GM23338 (cell line): Measurements from ENCODE around the gene ANKRD6. TPM values are rescaled to one million over a fixed set of nuclear protein-coding genes. Genes with fewer than 3 reads are reported as not detected.

Experiments used
- ATAC-seq: fragments of 200-7000 bp; cut with Tn5 transposase; 3 replicates; pipeline ENCODE4 v1.9.1; 2020
- DNase-seq: peaks from one replicate; pipeline ENCODE4 v3.0.0-alpha.2; 2015; ENCODE audit warnings: low spot score
- H2AFZ ChIP-seq: fragments of 200-600 bp; sonication (generic); 2 replicates; pipeline ENCODE4 v1.8.0; 2016; ENCODE audit warnings: antibody characterized with exemption, mild to moderate bottlenecking, moderate library complexity
- H3F3A ChIP-seq: fragments of 200-600 bp; sonication (generic); replicated peaks from 2 replicates; pipeline ENCODE4 v1.8.0; 2017; ENCODE audit warnings: antibody characterized with exemption, mixed run types, low read depth
- H3K27ac ChIP-seq: fragments of 200-600 bp; sonication (generic); 2 replicates; pipeline ENCODE4 v1.6.1; 2016; ENCODE audit warnings: low read depth
- H3K27me3 ChIP-seq: fragments of 200-600 bp; sonication (generic); 2 replicates; pipeline ENCODE4 v1.8.0; 2016; ENCODE audit warnings: mild to moderate bottlenecking, mixed run types, moderate library complexity; ENCODE audit not compliant: insufficient read depth
- H3K36me3 ChIP-seq: fragments of 200-600 bp; sonication (generic); 2 replicates; pipeline ENCODE4 v1.8.0; 2016; ENCODE audit warnings: mild to moderate bottlenecking; ENCODE audit not compliant: insufficient read depth
- H3K4me1 ChIP-seq: fragments of 200-600 bp; sonication (generic); 2 replicates; pipeline ENCODE4 v1.8.0; 2016; ENCODE audit warnings: mild to moderate bottlenecking, moderate library complexity; ENCODE audit not compliant: insufficient read depth
- H3K4me2 ChIP-seq: fragments of 200-600 bp; sonication (generic); 2 replicates; pipeline ENCODE4 v1.7.1; 2017; ENCODE audit warnings: mixed run types
- H3K4me3 ChIP-seq: fragments of 200-600 bp; sonication (generic); 2 replicates; pipeline ENCODE4 v1.6.1; 2016; ENCODE audit warnings: mixed run types
- H3K79me2 ChIP-seq: fragments of 200-600 bp; sonication (generic); replicated peaks from 2 replicates; pipeline ENCODE4 v1.8.0; 2017; ENCODE audit warnings: mild to moderate bottlenecking; ENCODE audit not compliant: insufficient read depth
- H3K9me2 ChIP-seq: fragments of 200-600 bp; sonication (generic); 2 replicates; pipeline ENCODE4 v1.8.0; 2017; ENCODE audit not compliant: insufficient read depth
- H4K20me1 ChIP-seq: fragments of 200-600 bp; sonication (generic); replicated peaks from 2 replicates; pipeline ENCODE4 v1.8.0; 2017; ENCODE audit warnings: mild to moderate bottlenecking; ENCODE audit not compliant: insufficient read depth
- H3K27ac Mint-ChIP-seq: 2 replicates; pipeline ENCODE4 v1.8.0; 2020; ENCODE audit warnings: inconsistent platforms, mild to moderate bottlenecking, moderate library complexity, mixed read lengths
- H3K27me3 Mint-ChIP-seq: 3 replicates; pipeline ENCODE4 v1.8.0; 2022; ENCODE audit warnings: low read depth, mild to moderate bottlenecking, moderate library complexity, mixed read lengths, inconsistent platforms; ENCODE audit not compliant: insufficient read depth, poor library complexity
- H3K36me3 Mint-ChIP-seq: 3 replicates; pipeline ENCODE4 v1.8.0; 2021; ENCODE audit warnings: low read depth, mild to moderate bottlenecking, inconsistent platforms, moderate library complexity, mixed read lengths
- H3K4me1 Mint-ChIP-seq: 3 replicates; pipeline ENCODE4 v1.8.0; 2020; ENCODE audit warnings: mild to moderate bottlenecking, inconsistent platforms, mixed read lengths
- H3K4me3 Mint-ChIP-seq: 3 replicates; pipeline ENCODE4 v1.8.0; 2021; ENCODE audit warnings: moderate library complexity, mild to moderate bottlenecking, inconsistent platforms, mixed read lengths
- H3K9me3 Mint-ChIP-seq: 3 replicates; pipeline ENCODE4 v1.8.0; 2020; ENCODE audit warnings: moderate library complexity, mild to moderate bottlenecking, inconsistent platforms, mixed read lengths
- CREB1 ChIP-seq: fragments of 250-450 bp; sonication (Bioruptor Pico); IDR thresholded peaks from 2 replicates; pipeline ENCODE4 v1.5.0; 2020; ENCODE audit warnings: low read depth, mild to moderate bottlenecking, moderate library complexity
- EZH2 ChIP-seq: fragments of 200-600 bp; sonication (generic); IDR thresholded peaks from one replicate; pipeline ENCODE4 v1.8.0; 2017; ENCODE audit warnings: antibody characterized with exemption, mild to moderate bottlenecking, low read depth; ENCODE audit not compliant: unreplicated experiment
- EZH2phosphoT487 ChIP-seq: fragments of 200-600 bp; sonication (generic); IDR thresholded peaks from one replicate; pipeline ENCODE4 v1.8.1; 2018; ENCODE audit warnings: antibody characterized with exemption; ENCODE audit not compliant: unreplicated experiment
- JUNB ChIP-seq: IDR thresholded peaks from one replicate; pipeline ENCODE4 v1.6.1; 2016; ENCODE audit warnings: antibody characterized with exemption; ENCODE audit not compliant: unreplicated experiment
- NANOG ChIP-seq: IDR thresholded peaks from 2 replicates; pipeline ENCODE4 v1.6.1; 2016; ENCODE audit warnings: antibody characterized with exemption, borderline replicate concordance
- POLR2AphosphoS5 ChIP-seq: IDR thresholded peaks from 2 replicates; pipeline ENCODE4 v1.6.1; 2016; ENCODE audit warnings: antibody characterized with exemption, low read depth
- REST ChIP-seq: IDR thresholded peaks from one replicate; pipeline ENCODE4 v1.6.1; 2018; ENCODE audit warnings: antibody characterized with exemption; ENCODE audit not compliant: unreplicated experiment
- ZNF114 ChIP-seq: fragments of 250-450 bp; sonication (Bioruptor Pico); IDR thresholded peaks from 2 replicates; pipeline ENCODE4 v1.5.0; 2020; ENCODE audit warnings: mild to moderate bottlenecking, moderate library complexity
- ZNF331 ChIP-seq: fragments of 250-450 bp; sonication (Bioruptor Pico); IDR thresholded peaks from 2 replicates; pipeline ENCODE4 v1.5.0; 2020; ENCODE audit warnings: low read depth, mild to moderate bottlenecking, moderate library complexity
- ZNF462 ChIP-seq: fragments of 250-450 bp; sonication (Bioruptor Pico); IDR thresholded peaks from 2 replicates; pipeline ENCODE4 v1.5.0; 2020; ENCODE audit warnings: mild to moderate bottlenecking, moderate library complexity
- polyA plus RNA-seq: library from polyadenylated mRNA; unstranded; fragments of >200 nt; fragmentation: Nextera tagmentation; extraction: Ambion mirVana; gene quantifications from 2 replicates; pipeline ENCODE4 v1.2.1, GENCODE V29; 2016
- total RNA-seq: library from RNA; depleted of rRNA; stranded (reverse); fragments of >200 nt; shearing (Covaris generic); gene quantifications from 2 replicates; pipeline ENCODE4 v1.2.3, GENCODE V29; 2014
- TF ChIP-seq, protein P1 (sequence below), 2 experiments: fragments of 200-600 bp in 1 of 2; sonication (generic) in 1 of 2; conservative IDR thresholded peaks; 2 replicates each; pipeline versions ENCODE4 v1.5.1 to v1.6.1; 2016 to 2017; ENCODE audit warnings: antibody characterized with exemption in 2 of 2, low read depth in 2 of 2, mild to moderate bottlenecking in 2 of 2, moderate library complexity in 1 of 2
- TF ChIP-seq, protein P2 (sequence below): IDR thresholded peaks from 2 replicates; pipeline ENCODE4 v1.6.1; 2016; ENCODE audit warnings: antibody characterized with exemption

Gene ANKRD6
- total and polyA plus RNA-seq, 2 experiments from 2014 or later = 3.2 to 9.2 TPM

DNA sequence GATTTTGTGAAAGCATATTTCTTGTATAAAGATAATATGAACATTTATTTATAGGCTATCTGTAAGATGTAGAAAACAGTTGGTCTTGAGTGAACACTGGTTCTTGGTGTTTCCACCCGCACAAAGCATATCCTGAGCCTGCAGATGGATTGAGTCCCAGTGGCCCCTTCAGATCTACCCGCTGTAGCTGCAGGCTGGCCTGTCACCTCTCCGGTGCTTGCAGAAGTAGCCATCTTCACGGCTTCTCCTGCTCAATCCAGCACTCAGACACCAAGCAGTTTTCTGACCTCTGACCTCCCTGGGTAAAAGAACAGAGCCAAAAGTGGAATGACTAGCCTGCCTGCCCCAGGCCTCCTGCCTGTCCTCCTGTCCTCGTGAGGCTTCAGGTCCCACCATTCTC lies 182.9 kb downstream of the ANKRD6 start:
- no peak overlapping the region for H3K27ac ChIP-seq
- Mint-ChIP-seq H3K9me3 (no peaks in the 10 kb centered on the region), H3K36me3 (no peaks in the 10 kb centered on the region), H3K27ac (no peak overlapping the region), H3K27me3 (peaks cover 2% of the 10 kb centered on the region), H3K4me3 (no peak overlapping the region), H3K4me1 (peaks cover 7% of the 10 kb centered on the region; the same call in 2 of the 3 replicates)
- H2AFZ ChIP-seq = no peak overlapping the region
- H3K4me3 ChIP-seq = no peak overlapping the region
- H3F3A ChIP-seq = no peaks in the 10 kb centered on the region
- TF ChIP-seq EZH2phosphoT487 (no peak), POLR2AphosphoS5 (no peak), EZH2 (no peak), ZNF114 (CRISPR knock-in tag) (no peak), CREB1 (CRISPR knock-in tag) (no peak), ZNF462 (CRISPR knock-in tag) (no peak), ZNF331 (CRISPR knock-in tag) (no peak), REST (no peak), JUNB (no peak), NANOG (no peak)
- TF ChIP-seq, protein P1, sequence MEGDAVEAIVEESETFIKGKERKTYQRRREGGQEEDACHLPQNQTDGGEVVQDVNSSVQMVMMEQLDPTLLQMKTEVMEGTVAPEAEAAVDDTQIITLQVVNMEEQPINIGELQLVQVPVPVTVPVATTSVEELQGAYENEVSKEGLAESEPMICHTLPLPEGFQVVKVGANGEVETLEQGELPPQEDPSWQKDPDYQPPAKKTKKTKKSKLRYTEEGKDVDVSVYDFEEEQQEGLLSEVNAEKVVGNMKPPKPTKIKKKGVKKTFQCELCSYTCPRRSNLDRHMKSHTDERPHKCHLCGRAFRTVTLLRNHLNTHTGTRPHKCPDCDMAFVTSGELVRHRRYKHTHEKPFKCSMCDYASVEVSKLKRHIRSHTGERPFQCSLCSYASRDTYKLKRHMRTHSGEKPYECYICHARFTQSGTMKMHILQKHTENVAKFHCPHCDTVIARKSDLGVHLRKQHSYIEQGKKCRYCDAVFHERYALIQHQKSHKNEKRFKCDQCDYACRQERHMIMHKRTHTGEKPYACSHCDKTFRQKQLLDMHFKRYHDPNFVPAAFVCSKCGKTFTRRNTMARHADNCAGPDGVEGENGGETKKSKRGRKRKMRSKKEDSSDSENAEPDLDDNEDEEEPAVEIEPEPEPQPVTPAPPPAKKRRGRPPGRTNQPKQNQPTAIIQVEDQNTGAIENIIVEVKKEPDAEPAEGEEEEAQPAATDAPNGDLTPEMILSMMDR (conservative IDR thresholded peaks at IDR 0.05; ENCODE audit: low read depth in 2 of 2) = no peak
- TF ChIP-seq, protein P2, sequence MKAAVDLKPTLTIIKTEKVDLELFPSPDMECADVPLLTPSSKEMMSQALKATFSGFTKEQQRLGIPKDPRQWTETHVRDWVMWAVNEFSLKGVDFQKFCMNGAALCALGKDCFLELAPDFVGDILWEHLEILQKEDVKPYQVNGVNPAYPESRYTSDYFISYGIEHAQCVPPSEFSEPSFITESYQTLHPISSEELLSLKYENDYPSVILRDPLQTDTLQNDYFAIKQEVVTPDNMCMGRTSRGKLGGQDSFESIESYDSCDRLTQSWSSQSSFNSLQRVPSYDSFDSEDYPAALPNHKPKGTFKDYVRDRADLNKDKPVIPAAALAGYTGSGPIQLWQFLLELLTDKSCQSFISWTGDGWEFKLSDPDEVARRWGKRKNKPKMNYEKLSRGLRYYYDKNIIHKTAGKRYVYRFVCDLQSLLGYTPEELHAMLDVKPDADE = no peak
- H4K20me1 ChIP-seq = no peaks in the 10 kb centered on the region
- ATAC-seq (no peak), DNase-seq (no peak)
- H3K9me2 ChIP-seq = no peaks in the 10 kb centered on the region
- no peak overlapping the region for H3K4me2 ChIP-seq
- H3K36me3 ChIP-seq = no peaks in the 10 kb centered on the region
- H3K79me2 ChIP-seq = no peaks in the 10 kb centered on the region
- H3K27me3 ChIP-seq = no peaks in the 10 kb centered on the region
- H3K4me1 ChIP-seq = no peaks in the 10 kb centered on the region
